OCI-LY1 (cell line): Measurements from ENCODE around the gene CDSN.

Source experiments
- H2AFZ ChIP-seq: fragments of 200-600 bp; sonication (generic), shearing (Covaris generic); 2 replicates; pipeline ENCODE4 v1.6.0; 2014; ENCODE audit warnings: antibody characterized with exemption, mild to moderate bottlenecking, low read length
- H3F3A ChIP-seq: fragments of 200-600 bp; sonication (generic), shearing (Covaris generic); 2 replicates; pipeline ENCODE4 v1.6.0; 2014; ENCODE audit warnings: mild to moderate bottlenecking, antibody characterized with exemption, low read length, moderate library complexity; ENCODE audit not compliant: insufficient read depth
- H3K27ac ChIP-seq: fragments of 200-600 bp; sonication (generic); 2 replicates; pipeline ENCODE4 v1.5.1; 2014; ENCODE audit warnings: low read length, mixed run types, mild to moderate bottlenecking, low read depth; ENCODE audit not compliant: poor library complexity, severe bottlenecking
- H3K27me3 ChIP-seq: fragments of 200-600 bp; sonication (generic); 2 replicates; pipeline ENCODE4 v1.6.0; 2014; ENCODE audit warnings: antibody characterized with exemption, mild to moderate bottlenecking, low read length, moderate library complexity; ENCODE audit not compliant: insufficient read depth
- H3K36me3 ChIP-seq: fragments of 200-600 bp; sonication (generic); 2 replicates; pipeline ENCODE4 v1.6.1; 2014; ENCODE audit warnings: mild to moderate bottlenecking, antibody characterized with exemption, low read length, moderate library complexity, mixed read lengths; ENCODE audit not compliant: insufficient read depth
- H3K4me1 ChIP-seq: fragments of 200-600 bp; sonication (generic); 2 replicates; pipeline ENCODE4 v1.5.1; 2014; ENCODE audit warnings: mild to moderate bottlenecking, low read length, moderate library complexity; ENCODE audit not compliant: insufficient read depth, severe bottlenecking
- H3K4me2 ChIP-seq: fragments of 200-600 bp; sonication (generic), shearing (Covaris generic); 2 replicates; pipeline ENCODE4 v1.6.1; 2014; ENCODE audit warnings: low read length
- H3K4me3 ChIP-seq: fragments of 200-600 bp; sonication (generic); 2 replicates; pipeline ENCODE4 v1.5.1; 2014; ENCODE audit warnings: low read length, low read depth, mild to moderate bottlenecking, mixed read lengths; ENCODE audit not compliant: poor library complexity, severe bottlenecking
- H3K79me2 ChIP-seq: fragments of 200-600 bp; shearing (Covaris generic); 2 replicates; pipeline ENCODE4 v1.6.1; 2016; ENCODE audit warnings: mixed run types, low read length, mixed read lengths; ENCODE audit not compliant: insufficient read depth
- H3K9ac ChIP-seq: fragments of 200-600 bp; sonication (generic), shearing (Covaris generic); 2 replicates; pipeline ENCODE4 v1.6.1; 2014; ENCODE audit warnings: mild to moderate bottlenecking, low read length, mixed read lengths
- H3K9me2 ChIP-seq: fragments of 200-600 bp; sonication (generic), shearing (Covaris generic); 2 replicates; pipeline ENCODE4 v1.6.1; 2014; ENCODE audit warnings: low read depth, mild to moderate bottlenecking, low read length, mixed read lengths
- H3K9me3 ChIP-seq: fragments of 200-600 bp; shearing (Covaris generic); 2 replicates; pipeline ENCODE4 v1.6.1; 2014; ENCODE audit warnings: low read length, mixed read lengths
- H4K20me1 ChIP-seq: fragments of 200-600 bp; sonication (generic), shearing (Covaris generic); 2 replicates; pipeline ENCODE4 v1.6.0; 2016; ENCODE audit warnings: mild to moderate bottlenecking, low read length; ENCODE audit not compliant: insufficient read depth
- EZH2 ChIP-seq: fragments of 200-600 bp; sonication (generic), shearing (Covaris generic); IDR thresholded peaks from 2 replicates; pipeline ENCODE4 v1.8.0; 2017; ENCODE audit warnings: borderline replicate concordance, mixed run types, mild to moderate bottlenecking, antibody characterized with exemption, low read length, moderate library complexity, mixed read lengths
- TF ChIP-seq, protein P1 (sequence below): fragments of 200-600 bp; sonication (generic), shearing (Covaris generic); IDR thresholded peaks from 2 replicates; pipeline ENCODE4 v1.5.1; 2017; ENCODE audit warnings: mild to moderate bottlenecking, antibody characterized with exemption, low read length, moderate library complexity, mixed read lengths

The CDSN gene

DNA sequence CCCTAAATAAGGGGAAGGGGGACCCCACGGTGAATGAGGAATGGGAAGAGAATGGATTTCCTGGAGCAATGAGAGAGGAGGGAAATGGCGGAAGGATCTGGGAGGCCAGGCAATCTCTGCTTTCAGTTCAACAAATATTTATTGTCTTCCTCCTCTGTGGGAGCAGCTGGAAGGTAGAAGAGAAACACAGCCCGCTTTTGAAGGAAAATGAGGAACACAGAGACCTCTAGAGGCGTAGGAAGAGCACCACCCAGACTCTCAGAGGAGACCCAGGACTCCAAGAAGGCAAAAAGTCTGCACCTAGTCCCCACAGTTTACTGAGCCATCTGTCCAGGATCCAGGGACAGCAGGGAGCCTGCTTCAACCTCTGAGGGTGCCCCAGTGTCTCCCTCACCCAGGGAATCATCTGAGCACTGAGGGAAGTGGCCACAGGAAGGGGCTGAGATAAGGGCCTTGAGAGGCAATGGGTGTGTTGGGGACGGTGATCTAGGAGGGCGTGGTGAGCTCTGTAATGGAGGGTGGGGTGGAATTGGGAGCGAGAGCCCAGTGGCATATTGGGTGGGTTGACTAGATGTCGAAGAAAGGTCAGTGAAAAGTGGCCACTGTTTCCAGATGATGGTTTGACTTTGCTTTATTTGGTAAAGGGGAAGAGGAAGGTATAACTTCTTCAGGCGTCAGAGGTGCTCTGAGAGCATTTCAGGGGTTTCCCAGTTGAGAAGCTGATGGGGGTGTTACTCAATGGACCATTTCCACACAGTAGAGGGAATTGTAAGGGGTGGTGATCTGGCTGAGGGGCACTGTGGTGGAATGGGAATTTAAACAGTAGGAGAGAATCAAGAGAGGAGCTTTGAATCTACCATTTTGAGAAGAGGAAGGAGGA is 5.0 kb downstream of the CDSN start:
- no peak overlapping the region for H3K27ac ChIP-seq
- H3K4me2 ChIP-seq = no peak overlapping the region
- H3K9me3 ChIP-seq = no peaks in the 10 kb centered on the region
- H3K27me3 ChIP-seq = peaks cover 5% of the 10 kb centered on the region; the same call in 1 of the 2 replicates
- no peaks in the 10 kb centered on the region for H3K4me1 ChIP-seq
- no peak overlapping the region for H2AFZ ChIP-seq
- no peaks in the 10 kb centered on the region for H3K36me3 ChIP-seq
- no peaks in the 10 kb centered on the region for H3F3A ChIP-seq
- no peaks in the 10 kb centered on the region for H3K9me2 ChIP-seq
- no peaks in the 10 kb centered on the region for H4K20me1 ChIP-seq
- H3K79me2 ChIP-seq = no peaks in the 10 kb centered on the region
- no peak overlapping the region for H3K9ac ChIP-seq
- no peak overlapping the region for H3K4me3 ChIP-seq
- TF ChIP-seq, protein P1, sequence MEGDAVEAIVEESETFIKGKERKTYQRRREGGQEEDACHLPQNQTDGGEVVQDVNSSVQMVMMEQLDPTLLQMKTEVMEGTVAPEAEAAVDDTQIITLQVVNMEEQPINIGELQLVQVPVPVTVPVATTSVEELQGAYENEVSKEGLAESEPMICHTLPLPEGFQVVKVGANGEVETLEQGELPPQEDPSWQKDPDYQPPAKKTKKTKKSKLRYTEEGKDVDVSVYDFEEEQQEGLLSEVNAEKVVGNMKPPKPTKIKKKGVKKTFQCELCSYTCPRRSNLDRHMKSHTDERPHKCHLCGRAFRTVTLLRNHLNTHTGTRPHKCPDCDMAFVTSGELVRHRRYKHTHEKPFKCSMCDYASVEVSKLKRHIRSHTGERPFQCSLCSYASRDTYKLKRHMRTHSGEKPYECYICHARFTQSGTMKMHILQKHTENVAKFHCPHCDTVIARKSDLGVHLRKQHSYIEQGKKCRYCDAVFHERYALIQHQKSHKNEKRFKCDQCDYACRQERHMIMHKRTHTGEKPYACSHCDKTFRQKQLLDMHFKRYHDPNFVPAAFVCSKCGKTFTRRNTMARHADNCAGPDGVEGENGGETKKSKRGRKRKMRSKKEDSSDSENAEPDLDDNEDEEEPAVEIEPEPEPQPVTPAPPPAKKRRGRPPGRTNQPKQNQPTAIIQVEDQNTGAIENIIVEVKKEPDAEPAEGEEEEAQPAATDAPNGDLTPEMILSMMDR = peak; percentile 28; the same call in 1 of the 2 replicates
- TF ChIP-seq EZH2 = no peak

DNA sequence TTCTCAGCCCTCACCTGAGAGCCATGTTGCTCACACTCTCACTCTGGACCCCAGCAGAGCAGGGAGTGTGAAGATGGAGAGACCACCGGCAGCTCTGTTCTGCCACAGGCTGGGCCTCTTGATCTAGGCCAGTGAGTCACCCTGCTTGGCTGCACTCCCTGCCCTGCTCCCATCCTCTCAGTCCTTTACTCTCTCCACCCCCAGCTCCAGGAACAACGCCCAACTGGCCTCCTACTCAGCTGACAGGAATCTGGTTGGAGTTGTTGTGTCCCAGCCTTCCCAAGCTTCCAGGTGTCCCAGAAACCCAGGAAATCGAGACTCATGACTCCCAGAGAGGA is 5.7 kb downstream of the CDSN start, which contains the start of gene PSORS1C1:
Gene PSORS1C1 (plus strand): TSS at position 260 of the 338 bp plus-strand sequence. CDS start 14,833 bp downstream, outside the sequence.
- H3K36me3 ChIP-seq = no peaks in the 10 kb centered on the region
- H3K9ac ChIP-seq = no peak within 1 kb of the TSS
- no peaks in the 10 kb centered on the region for H3K9me2 ChIP-seq
- no peak within 1 kb of the TSS for H3K4me2 ChIP-seq
- H3K79me2 ChIP-seq = no peaks in the 10 kb centered on the region
- H3K9me3 ChIP-seq = no peaks in the 10 kb centered on the region
- no peaks in the 10 kb centered on the region for H3K4me1 ChIP-seq
- no peak within 1 kb of the TSS for H2AFZ ChIP-seq
- no peak within 1 kb of the TSS for H3K4me3 ChIP-seq
- H3K27ac ChIP-seq = no peak within 1 kb of the TSS
- no peaks in the 10 kb centered on the region for H3F3A ChIP-seq
- TF ChIP-seq, protein P1 = no peak
- TF ChIP-seq EZH2 = no peak
- peaks cover 5% of the 10 kb centered on the region; the same call in 1 of the 2 replicates for H3K27me3 ChIP-seq
- H4K20me1 ChIP-seq = no peaks in the 10 kb centered on the region

- TF ChIP-seq, protein P1 = no peak
- no peak for TF ChIP-seq EZH2
- Histone ChIP-seq H3K4me2 (no peak overlapping the region), H3K79me2 (no peaks in the 10 kb centered on the region), H3K27me3 (peaks cover 5% of the 10 kb centered on the region; the same call in 1 of the 2 replicates), H3K9me3 (no peaks in the 10 kb centered on the region), H3K4me1 (no peaks in the 10 kb centered on the region), H3K4me3 (no peak overlapping the region), H3K27ac (no peak overlapping the region), H4K20me1 (no peaks in the 10 kb centered on the region), H3F3A (no peaks in the 10 kb centered on the region), H3K9ac (no peak overlapping the region), H2AFZ (no peak overlapping the region), H3K36me3 (no peaks in the 10 kb centered on the region), H3K9me2 (no peaks in the 10 kb centered on the region)
Measured at GRCh38 chr6:31113861-31114540, 6.2 kb downstream of the CDSN start.
